HEK293 (cell line): ENCODE data around the gene PDE4D.

ENCODE experiments used
- CTCF ChIP-seq: fragments of 450-650 bp; formaldehyde crosslinking; IDR thresholded peaks from 2 replicates; pipeline ENCODE4 v1.5.1; 2016; ENCODE audit warnings: missing biosample characterization, missing genetic modification characterization
- ZNF138 ChIP-seq: fragments of 450-650 bp; formaldehyde crosslinking; IDR thresholded peaks from 2 replicates; pipeline ENCODE4 v1.5.1; 2016; ENCODE audit warnings: missing biosample characterization, missing genetic modification characterization, borderline replicate concordance
- ZNF18 ChIP-seq: fragments of 450-650 bp; formaldehyde crosslinking; IDR thresholded peaks from 2 replicates; pipeline ENCODE4 v1.5.1; 2016; ENCODE audit warnings: missing biosample characterization, missing genetic modification characterization
- ZNF521 ChIP-seq: fragments of 450-650 bp; formaldehyde crosslinking; IDR thresholded peaks from 2 replicates; pipeline ENCODE4 v1.5.1; 2017; ENCODE audit warnings: missing biosample characterization, mild to moderate bottlenecking, missing genetic modification characterization
- ZNF530 ChIP-seq: fragments of 450-650 bp; formaldehyde crosslinking; IDR thresholded peaks from 2 replicates; pipeline ENCODE4 v1.5.1; 2016; ENCODE audit warnings: low read depth, missing biosample characterization, missing genetic modification characterization
- ZNF623 ChIP-seq: fragments of 450-650 bp; formaldehyde crosslinking; IDR thresholded peaks from 2 replicates; pipeline ENCODE4 v1.5.1; 2016; ENCODE audit warnings: missing biosample characterization, missing genetic modification characterization
- ZNF677 ChIP-seq: fragments of 450-650 bp; IDR thresholded peaks from 2 replicates; pipeline ENCODE4 v1.5.0; 2018; ENCODE audit warnings: missing biosample characterization, mild to moderate bottlenecking, missing genetic modification characterization, moderate library complexity
- ZNF747 ChIP-seq: fragments of 450-650 bp; formaldehyde crosslinking; IDR thresholded peaks from 2 replicates; pipeline ENCODE4 v1.5.1; 2016; ENCODE audit warnings: missing biosample characterization, missing genetic modification characterization
- TF ChIP-seq, protein P1 (sequence below): fragments of 450-650 bp; formaldehyde crosslinking; IDR thresholded peaks from 2 replicates; pipeline ENCODE4 v1.5.1; 2017; ENCODE audit warnings: missing biosample characterization, missing genetic modification characterization
- TF ChIP-seq, protein P2 (sequence below): fragments of 450-650 bp; formaldehyde crosslinking; IDR thresholded peaks from 2 replicates; pipeline ENCODE4 v1.5.1; 2016; ENCODE audit warnings: missing biosample characterization, missing genetic modification characterization, low read depth

GRCh38 chr5:59557572-59557971 is 336.0 kb downstream of the PDE4D start:
- TF ChIP-seq ZNF530 (tag by site-specific recombination) (no peak), CTCF (tag by site-specific recombination) (no peak), ZNF623 (no peak), ZNF521 (no peak), ZNF677 (tag by site-specific recombination) (no peak), ZNF138 (no peak), ZNF18 (tag by site-specific recombination) (no peak), ZNF747 (tag by site-specific recombination) (no peak)
- TF ChIP-seq, protein P1, sequence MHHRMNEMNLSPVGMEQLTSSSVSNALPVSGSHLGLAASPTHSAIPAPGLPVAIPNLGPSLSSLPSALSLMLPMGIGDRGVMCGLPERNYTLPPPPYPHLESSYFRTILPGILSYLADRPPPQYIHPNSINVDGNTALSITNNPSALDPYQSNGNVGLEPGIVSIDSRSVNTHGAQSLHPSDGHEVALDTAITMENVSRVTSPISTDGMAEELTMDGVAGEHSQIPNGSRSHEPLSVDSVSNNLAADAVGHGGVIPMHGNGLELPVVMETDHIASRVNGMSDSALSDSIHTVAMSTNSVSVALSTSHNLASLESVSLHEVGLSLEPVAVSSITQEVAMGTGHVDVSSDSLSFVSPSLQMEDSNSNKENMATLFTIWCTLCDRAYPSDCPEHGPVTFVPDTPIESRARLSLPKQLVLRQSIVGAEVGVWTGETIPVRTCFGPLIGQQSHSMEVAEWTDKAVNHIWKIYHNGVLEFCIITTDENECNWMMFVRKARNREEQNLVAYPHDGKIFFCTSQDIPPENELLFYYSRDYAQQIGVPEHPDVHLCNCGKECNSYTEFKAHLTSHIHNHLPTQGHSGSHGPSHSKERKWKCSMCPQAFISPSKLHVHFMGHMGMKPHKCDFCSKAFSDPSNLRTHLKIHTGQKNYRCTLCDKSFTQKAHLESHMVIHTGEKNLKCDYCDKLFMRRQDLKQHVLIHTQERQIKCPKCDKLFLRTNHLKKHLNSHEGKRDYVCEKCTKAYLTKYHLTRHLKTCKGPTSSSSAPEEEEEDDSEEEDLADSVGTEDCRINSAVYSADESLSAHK (tag by site-specific recombination), result no peak
- TF ChIP-seq, protein P2, sequence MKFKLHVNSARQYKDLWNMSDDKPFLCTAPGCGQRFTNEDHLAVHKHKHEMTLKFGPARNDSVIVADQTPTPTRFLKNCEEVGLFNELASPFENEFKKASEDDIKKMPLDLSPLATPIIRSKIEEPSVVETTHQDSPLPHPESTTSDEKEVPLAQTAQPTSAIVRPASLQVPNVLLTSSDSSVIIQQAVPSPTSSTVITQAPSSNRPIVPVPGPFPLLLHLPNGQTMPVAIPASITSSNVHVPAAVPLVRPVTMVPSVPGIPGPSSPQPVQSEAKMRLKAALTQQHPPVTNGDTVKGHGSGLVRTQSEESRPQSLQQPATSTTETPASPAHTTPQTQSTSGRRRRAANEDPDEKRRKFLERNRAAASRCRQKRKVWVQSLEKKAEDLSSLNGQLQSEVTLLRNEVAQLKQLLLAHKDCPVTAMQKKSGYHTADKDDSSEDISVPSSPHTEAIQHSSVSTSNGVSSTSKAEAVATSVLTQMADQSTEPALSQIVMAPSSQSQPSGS (tag by site-specific recombination), result no peak
